CD14-positive monocyte (primary cell): Measurements from ENCODE around the gene SECISBP2. TPM values are rescaled to one million over a fixed set of nuclear protein-coding genes. Genes with fewer than 3 reads are reported as not detected.

Source experiments
- DNase-seq, 3 donors: peaks; one replicate each; pipeline ENCODE4 v3.0.0-alpha.2; 2011 to 2022
- H2AFZ ChIP-seq: 2 replicates; pipeline ENCODE4 v1.6.0; 2012; ENCODE audit warnings: mild to moderate bottlenecking, low read depth, low read length, inconsistent platforms; ENCODE audit not compliant: insufficient read depth, poor library complexity, severe bottlenecking
- H3K27ac ChIP-seq, 2 donors: 1 replicate in 1 of 2; 2 replicates in 1 of 2; pipeline ENCODE4 v1.5.1; 2012 to 2013; ENCODE audit warnings: low read length in 2 of 2, control low read depth in 1 of 2, inconsistent platforms in 1 of 2, low read depth in 1 of 2, mild to moderate bottlenecking in 1 of 2
- H3K27me3 ChIP-seq, 2 donors: one replicate each; pipeline versions ENCODE4 v1.6.0 to v1.6.1; 2011 to 2013; ENCODE audit warnings: low read length in 2 of 2; ENCODE audit not compliant: control insufficient read depth in 2 of 2, insufficient read depth in 2 of 2
- H3K36me3 ChIP-seq, 2 donors: replicated peaks in 1 of 2; 1 replicate in 1 of 2; 2 replicates in 1 of 2; pipeline versions ENCODE4 v1.5.1 to v1.6.1; 2012 to 2013; ENCODE audit warnings: low read length in 2 of 2, control low read depth in 1 of 2, inconsistent platforms in 1 of 2, mild to moderate bottlenecking in 1 of 2; ENCODE audit not compliant: insufficient read depth in 2 of 2, control insufficient read depth in 1 of 2
- H3K4me1 ChIP-seq, 2 donors: 1 replicate in 1 of 2; 2 replicates in 1 of 2; pipeline versions ENCODE4 v1.5.1 to v1.6.1; 2012 to 2013; ENCODE audit warnings: low read length in 2 of 2, control low read depth in 1 of 2, inconsistent platforms in 1 of 2, mild to moderate bottlenecking in 1 of 2, moderate library complexity in 1 of 2; ENCODE audit not compliant: insufficient read depth in 2 of 2, control insufficient read depth in 1 of 2
- H3K4me2 ChIP-seq: replicated peaks from 2 replicates; pipeline ENCODE3; 2012; ENCODE audit warnings: low read length, moderate library complexity, mild to moderate bottlenecking; ENCODE audit not compliant: poor library complexity, severe bottlenecking; ENCODE audit errors: extremely low read depth
- H3K4me3 ChIP-seq, 3 experiments: fragments of 200-600 bp in 1 of 3; sonication (generic) in 1 of 3; replicated peaks in 1 of 3; 1 replicate in 2 of 3; 2 replicates in 1 of 3; pipeline ENCODE4 v1.5.1; 2011 to 2013; ENCODE audit warnings: low read length in 3 of 3, mild to moderate bottlenecking in 3 of 3, control low read depth in 2 of 3, low read depth in 2 of 3, inconsistent platforms in 1 of 3, moderate library complexity in 1 of 3
- H3K79me2 ChIP-seq: 2 replicates; pipeline ENCODE4 v1.6.0; 2012; ENCODE audit warnings: mild to moderate bottlenecking, control low read depth, inconsistent platforms, low read length, moderate library complexity; ENCODE audit not compliant: insufficient read depth
- H3K9ac ChIP-seq: 2 replicates; pipeline ENCODE4 v1.6.0; 2017; ENCODE audit warnings: low read length, mild to moderate bottlenecking; ENCODE audit not compliant: insufficient read depth, poor library complexity, severe bottlenecking
- H3K9me3 ChIP-seq, 2 donors: replicated peaks in 1 of 2; 1 replicate in 1 of 2; 2 replicates in 1 of 2; pipeline versions ENCODE4 v1.5.1 to v1.6.1; 2012 to 2013; ENCODE audit warnings: low read length in 2 of 2, control low read depth in 1 of 2; ENCODE audit not compliant: control insufficient read depth in 1 of 2, insufficient read depth in 1 of 2
- H4K20me1 ChIP-seq: 2 replicates; pipeline ENCODE4 v1.6.0; 2012; ENCODE audit warnings: mild to moderate bottlenecking, low read length, control low read depth, moderate library complexity; ENCODE audit not compliant: insufficient read depth
- H3K27ac Mint-ChIP-seq, 7 donors: one replicate each; pipeline ENCODE4 v1.8.0; 2020; ENCODE audit warnings: mild to moderate bottlenecking in 7 of 7, mixed read lengths in 7 of 7, moderate library complexity in 6 of 7, inconsistent platforms in 2 of 7
- H3K27me3 Mint-ChIP-seq, 3 donors: one replicate each; pipeline ENCODE4 v1.8.0; 2021 to 2022; ENCODE audit warnings: low read depth in 3 of 3, mild to moderate bottlenecking in 3 of 3, mixed read lengths in 3 of 3, moderate library complexity in 3 of 3, inconsistent platforms in 1 of 3
- H3K36me3 Mint-ChIP-seq, 2 donors: one replicate each; pipeline ENCODE4 v1.8.0; 2020; ENCODE audit warnings: mixed read lengths in 2 of 2, inconsistent platforms in 1 of 2, mild to moderate bottlenecking in 1 of 2
- H3K4me1 Mint-ChIP-seq: one replicate; pipeline ENCODE4 v1.8.0; 2020; ENCODE audit warnings: mild to moderate bottlenecking, mixed read lengths
- H3K4me3 Mint-ChIP-seq, 2 donors: one replicate each; pipeline ENCODE4 v1.8.0; 2020; ENCODE audit warnings: mild to moderate bottlenecking in 2 of 2, mixed read lengths in 2 of 2, moderate library complexity in 1 of 2
- H3K9me3 Mint-ChIP-seq, 7 donors: one replicate each; pipeline ENCODE4 v1.8.0; 2020 to 2022; ENCODE audit warnings: mixed read lengths in 7 of 7, mild to moderate bottlenecking in 6 of 7, moderate library complexity in 6 of 7, inconsistent platforms in 2 of 7
- CTCF ChIP-seq: fragments of 200-600 bp; IDR thresholded peaks from one replicate; pipeline ENCODE4 v1.8.0; 2022; ENCODE audit warnings: antibody characterized with exemption, mild to moderate bottlenecking
- WGBS: methylation state at CpG from one replicate; pipeline ENCODE4 v1.1.5; 2013; ENCODE audit warnings: missing lambda C conversion rate; ENCODE audit not compliant: insufficient coverage; 5-methylcytosine and 5-hydroxymethylcytosine counted together
- intact Hi-C, 2 donors: fragments of 100-400 bp; cut with micrococcal nuclease; formaldehyde crosslinking; loops; one replicate each; pipeline versions ENCODE4 v1.15.0 to v1.15.1; 2023
- polyA plus RNA-seq, 3 donors: library from polyadenylated mRNA; depleted of rRNA in 1 of 3; unstranded in 2 of 3; stranded (reverse) in 1 of 3; fragments of 300-500 nt in 2 of 3; fragments of >200 nt in 1 of 3; fragmentation: Illumina TruSeq in 2 of 3; gene quantifications; 1 replicate in 2 of 3; 2 replicates in 1 of 3; pipeline ENCODE4 v1.2.3, GENCODE V29; 2012 to 2021

SECISBP2 gene
- polyA plus RNA-seq, 3 donors, result 8.6 to 51.4 (median 9.8) TPM

- H3K4me3 Mint-ChIP-seq, result no peak overlapping the region
- Histone ChIP-seq H3K27me3 (no peaks in the 10 kb centered on the region), H3K4me3 (no peak overlapping the region), H2AFZ (no peak overlapping the region), H3K36me3 (peaks cover 92 to 100% of the 10 kb centered on the region in 2 donors), H3K27ac (peak overlapping the region in 1 of 2 donors; percentile 10), H3K9me3 (no peaks in the 10 kb centered on the region), H3K79me2 (peaks cover 2% of the 10 kb centered on the region), H3K9ac (no peak overlapping the region), H3K4me1 (no peaks in the 10 kb centered on the region), H3K4me2 (no peak overlapping the region), H4K20me1 (peaks cover 41% of the 10 kb centered on the region)
- intact Hi-C loops, result no loop called here
- no peak for TF ChIP-seq CTCF
- WGBS, result 100% methylated on average over 2 of the region's 3 CpGs
- peaks cover 93 to 95% of the 10 kb centered on the region in 2 donors for H3K36me3 Mint-ChIP-seq
- H3K27me3 Mint-ChIP-seq, result peaks cover 0 to 2% (median 0%) of the 10 kb centered on the region in 3 donors
- peak overlapping the region in 2 of 7 donors; percentile 4 to 40 for H3K27ac Mint-ChIP-seq
- H3K4me1 Mint-ChIP-seq, result peaks cover 6% of the 10 kb centered on the region
- H3K9me3 Mint-ChIP-seq, result no peaks in the 10 kb centered on the region
- DNase-seq, result no peak
These were observed 40.1 kb downstream of the SECISBP2 start for GRCh38 chr9:89358376-89358916.

- Histone ChIP-seq H4K20me1 (peaks cover 45% of the 10 kb centered on the region), H3K4me3 (no peak overlapping the region), H3K27me3 (no peaks in the 10 kb centered on the region), H3K4me2 (no peak overlapping the region), H3K9me3 (no peaks in the 10 kb centered on the region), H3K9ac (no peak overlapping the region), H2AFZ (no peak overlapping the region), H3K79me2 (no peaks in the 10 kb centered on the region), H3K36me3 (peaks cover 88 to 100% of the 10 kb centered on the region in 2 donors), H3K27ac (peak overlapping the region in 1 of 2 donors; percentile 2), H3K4me1 (no peaks in the 10 kb centered on the region)
- Mint-ChIP-seq H3K9me3 (no peaks in the 10 kb centered on the region), H3K4me1 (peaks cover 6% of the 10 kb centered on the region), H3K4me3 (no peak overlapping the region), H3K36me3 (peaks cover 89 to 90% of the 10 kb centered on the region in 2 donors), H3K27me3 (peaks cover 0 to 3% (median 0%) of the 10 kb centered on the region in 3 donors), H3K27ac (no peak overlapping the region)
- no peak for DNase-seq
- 39% methylated on average over 4 of the region's 4 CpGs for WGBS
- intact Hi-C loops, result no loop called here
- no peak for TF ChIP-seq CTCF
These were observed 40.7 kb downstream of the SECISBP2 start for GRCh38 chr9:89358985-89359384.
